HT-29 (cell line): Measurements from ENCODE around the gene FABP2. TPM values are rescaled to one million over a fixed set of nuclear protein-coding genes. Genes with fewer than 3 reads are reported as not detected.
A peak's percentile ranks its signal among the peaks of the same experiment; 100 is the strongest.
"Not testable (repeated sequence)": the region's sequence is repeated elsewhere in the genome, so short reads cannot be mapped to it uniquely, and the experiment has no call there.

Experiments
- DNase-seq: peaks from one replicate; pipeline ENCODE4 v3.0.0-alpha.2; 2015; ENCODE audit warnings: low spot score
- total RNA-seq: library from RNA; depleted of rRNA; stranded (reverse); fragments of >200 nt; shearing (Covaris generic); gene quantifications from 2 replicates; pipeline ENCODE4 v1.2.3, GENCODE V29; 2014

Gene FABP2
- total RNA-seq, 1 experiment from 2014 or later: not detected

DNA sequence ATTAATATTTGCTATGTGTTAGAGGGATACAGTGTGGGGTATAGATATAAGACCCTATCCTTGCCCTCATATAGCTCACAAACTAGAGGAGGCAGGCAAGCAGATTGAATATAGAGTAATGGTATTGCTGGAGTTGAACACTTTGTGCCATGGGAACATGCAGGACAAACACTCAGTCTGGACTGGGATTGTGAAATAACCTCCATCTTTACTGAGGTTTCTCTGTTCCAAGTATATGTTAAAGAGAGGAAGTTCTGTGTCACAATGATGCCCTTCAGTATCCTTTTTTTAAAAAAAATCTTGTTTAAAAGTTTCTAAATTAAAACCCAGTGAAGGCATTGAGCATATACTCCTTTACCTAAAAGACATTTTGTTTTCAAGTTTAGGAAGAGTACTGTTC lies 8.7 kb downstream of the FABP2 start:
- no peak for DNase-seq

GRCh38 chr4:119310826-119311225 lies 11.1 kb downstream of the FABP2 start:
- DNase-seq: no peak

GRCh38 chr4:119307606-119308005 lies 14.3 kb downstream of the FABP2 start:
- DNase-seq: no peak

- DNase-seq: no peak
Observed at GRCh38 chr4:119304431-119304830, 17.5 kb downstream of the FABP2 start.

DNA sequence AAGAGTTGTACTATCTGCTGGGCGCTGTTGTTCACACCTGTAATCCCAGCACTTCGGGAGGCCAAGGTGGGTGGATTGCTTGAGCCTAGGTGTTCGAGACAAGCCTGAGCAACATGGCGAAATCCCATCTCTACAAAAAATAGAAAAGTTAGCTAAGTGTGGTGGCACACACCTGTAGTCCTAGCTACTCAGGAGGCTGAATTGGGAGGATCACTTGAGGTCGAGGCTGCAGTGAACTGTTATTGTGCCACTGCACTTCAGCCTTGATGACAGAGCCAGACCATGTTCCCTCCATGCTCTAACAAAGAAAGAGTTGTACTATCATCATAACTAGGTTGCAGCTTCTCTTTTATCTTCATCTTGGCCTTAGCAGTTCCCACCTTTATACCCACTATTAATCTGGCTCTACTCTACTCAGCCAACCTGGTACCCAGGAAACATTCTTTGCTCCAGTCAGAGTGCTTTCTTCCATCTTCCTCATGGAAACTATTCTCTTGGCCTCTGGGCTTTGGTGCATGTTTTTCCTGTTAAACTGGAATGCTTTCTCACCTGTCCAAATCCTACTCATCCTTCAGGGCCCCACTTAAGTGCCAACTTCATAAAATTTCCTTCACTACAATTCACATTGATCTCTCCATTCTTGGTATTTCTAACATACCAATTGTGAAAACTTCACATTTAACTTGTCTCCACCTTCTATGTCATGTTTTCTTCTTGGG lies 18.2 kb downstream of the FABP2 start:
- DNase-seq: no peak

GRCh38 chr4:119302073-119302832 lies 19.7 kb downstream of the FABP2 start:
- no peak for DNase-seq

- DNase-seq: peak; percentile 98
Observed at GRCh38 chr4:119300101-119300978, 21.6 kb downstream of the FABP2 start.

- peak; percentile 36 for DNase-seq
Observed at GRCh38 chr4:119299741-119300100, 22.2 kb downstream of the FABP2 start.

- DNase-seq: peak; percentile 56
Observed at GRCh38 chr4:119299260-119299671, 22.7 kb downstream of the FABP2 start.

DNA sequence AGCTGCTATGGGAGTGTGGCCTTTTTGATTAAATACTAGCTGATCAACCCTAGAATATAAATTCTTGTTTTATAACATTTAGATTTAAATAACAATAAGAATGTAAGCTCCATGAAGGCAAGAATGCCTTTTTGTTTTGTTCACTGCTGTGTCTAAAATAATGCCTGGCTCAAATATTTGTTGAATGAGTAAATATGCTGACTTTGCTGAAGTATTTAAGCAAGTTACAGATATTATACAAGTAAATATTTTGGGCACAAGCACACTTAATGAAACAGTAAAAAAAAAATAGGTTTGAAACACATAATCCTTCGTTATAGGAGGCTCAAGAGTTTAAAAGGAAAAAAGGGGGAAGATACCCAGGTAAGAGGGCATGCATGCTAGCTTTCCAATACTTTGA lies 24.1 kb downstream of the FABP2 start:
- DNase-seq: no peak

DNA sequence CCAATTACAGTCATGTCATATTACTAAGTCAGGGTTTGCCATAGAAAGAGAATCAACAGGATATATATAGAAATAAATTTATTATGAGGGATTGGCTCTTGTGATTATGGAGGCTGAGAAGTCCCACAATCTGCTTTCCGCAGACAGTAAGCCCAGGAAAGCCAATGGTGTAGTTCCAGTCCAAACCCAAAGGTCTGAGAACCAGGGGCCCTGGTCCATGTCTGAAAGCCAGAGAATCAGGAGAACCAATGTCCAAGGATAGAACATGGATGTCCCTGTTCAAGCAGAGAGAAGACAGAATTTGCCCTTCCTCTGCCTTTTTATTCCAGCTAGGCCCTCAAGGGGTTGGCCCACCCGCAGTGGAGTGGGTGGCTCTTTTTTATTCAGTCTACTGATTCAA lies 25.6 kb downstream of the FABP2 start:
- DNase-seq: no peak

- DNase-seq: no peak
Observed at GRCh38 chr4:119290598-119290997, 31.3 kb downstream of the FABP2 start.

DNA sequence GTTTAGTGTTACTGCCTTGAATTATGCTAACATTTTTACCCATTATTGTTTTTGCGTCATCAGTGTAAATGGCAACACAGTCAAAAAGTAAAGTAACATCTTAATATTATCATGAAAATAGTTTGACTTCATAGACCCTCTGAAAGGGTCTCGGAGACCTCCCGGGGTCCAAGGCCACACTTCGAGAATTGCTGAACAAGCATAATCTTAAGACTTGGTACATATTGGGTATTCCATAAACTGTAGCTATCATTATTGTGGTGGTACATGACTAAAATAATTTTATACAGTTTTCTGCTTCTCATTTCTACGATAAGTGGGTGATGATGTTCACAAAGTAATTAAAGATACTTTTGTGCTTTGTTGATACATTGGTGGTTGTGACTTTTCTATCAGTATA lies 32.6 kb downstream of the FABP2 start:
- DNase-seq: no peak

GRCh38 chr4:119286377-119287002 lies 35.4 kb downstream of the FABP2 start:
- DNase-seq: peak; percentile 77

GRCh38 chr4:119284876-119285780 lies 36.8 kb downstream of the FABP2 start:
- no peak for DNase-seq

DNA sequence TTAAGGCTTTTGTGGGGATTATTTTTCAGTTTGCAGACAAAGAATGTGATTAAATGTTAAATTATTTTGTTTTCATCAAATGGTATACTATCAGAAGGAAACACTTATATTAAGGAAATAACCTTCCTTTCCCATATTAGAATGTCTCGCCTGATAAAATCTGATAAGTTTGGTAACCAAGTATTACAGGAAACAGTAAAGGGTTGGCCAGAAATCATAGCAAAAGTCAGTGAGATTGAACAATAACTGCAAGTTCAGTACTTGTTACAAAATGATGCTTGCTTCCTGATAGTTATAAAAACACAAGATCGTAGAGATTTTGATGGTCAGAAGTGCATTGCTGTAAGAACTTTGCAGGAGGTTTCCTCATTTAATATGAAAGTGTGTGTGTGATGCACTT lies 40.5 kb downstream of the FABP2 start:
- DNase-seq: no peak

DNA sequence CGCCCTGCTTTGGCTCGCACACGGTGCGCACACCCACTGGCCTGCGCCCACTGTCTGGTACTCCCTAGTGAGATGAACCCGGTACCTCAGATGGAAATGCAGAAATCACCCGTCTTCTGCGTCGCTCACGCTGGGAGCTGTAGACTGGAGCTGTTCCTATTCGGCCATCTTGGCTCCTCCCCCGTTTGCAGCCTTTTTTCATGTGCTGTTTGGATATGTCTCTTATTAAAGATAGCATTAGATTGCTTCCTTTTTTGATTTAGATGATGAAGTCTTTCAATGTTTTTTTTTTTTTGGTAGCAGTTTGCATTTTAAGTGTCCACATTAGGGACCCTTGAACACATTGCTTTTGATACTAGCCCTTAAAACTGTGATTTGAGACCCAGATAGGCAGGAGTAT lies 42.0 kb downstream of the FABP2 start:
- not testable (repeated sequence) for DNase-seq

- not testable (repeated sequence) for DNase-seq
Observed at GRCh38 chr4:119279541-119279940, 42.4 kb downstream of the FABP2 start.

DNA sequence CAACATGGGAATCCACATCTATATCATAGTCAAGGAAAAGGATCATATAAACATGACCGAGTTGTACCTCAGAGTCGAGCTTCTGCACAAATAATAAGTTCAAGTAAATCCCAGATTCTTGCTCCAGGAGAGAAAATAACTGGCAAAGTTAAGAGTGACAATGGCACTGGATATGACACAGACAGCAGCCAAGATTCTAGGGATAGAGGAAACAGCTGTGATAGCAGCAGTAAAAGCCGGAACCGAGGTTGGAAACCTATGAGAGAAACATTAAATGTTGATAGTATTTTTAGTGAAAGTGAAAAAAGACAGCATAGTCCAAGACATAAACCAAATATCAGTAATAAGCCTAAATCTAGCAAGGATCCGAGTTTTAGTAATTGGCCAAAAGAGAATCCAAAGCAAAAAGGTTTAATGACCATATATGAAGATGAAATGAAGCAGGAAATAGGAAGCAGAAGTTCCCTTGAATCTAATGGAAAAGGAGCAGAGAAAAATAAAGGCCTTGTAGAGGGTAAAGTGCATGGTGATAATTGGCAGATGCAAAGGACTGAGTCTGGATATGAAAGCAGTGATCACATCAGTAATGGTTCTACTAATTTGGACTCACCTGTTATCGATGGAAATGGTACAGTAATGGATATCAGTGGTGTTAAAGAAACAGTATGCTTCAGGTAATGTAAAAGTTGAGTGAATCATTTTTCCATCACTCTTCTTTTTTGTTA lies 50.4 kb downstream of the FABP2 start:
- no peak for DNase-seq

GRCh38 chr4:119268466-119268865 lies 53.5 kb downstream of the FABP2 start:
- DNase-seq: no peak
